ENCODE results near the gene CNN3. TPM values are rescaled to one million over a fixed set of nuclear protein-coding genes. Genes with fewer than 3 reads are reported as not detected.

CNN3 gene
- total and polyA plus RNA-seq, 4 donors = 43.9 to 87.4 (median 69.6) TPM

GRCh38 chr1:94892604-94893254 lies 34.2 kb downstream of the CNN3 start:
- peak; percentile 73 for DNase-seq (ENCODE audit: low spot score)
- 89% methylated on average over 4 of the region's 4 CpGs for WGBS

GRCh38 chr1:94888201-94888600 lies 38.7 kb downstream of the CNN3 start:
- WGBS = 89% methylated on average over 3 of the region's 3 CpGs
- H3K27ac ChIP-seq (ENCODE audit: low read depth in 1 of 2, low read length in 2 of 2) = no peak overlapping the region
- peaks cover 0 to 9% (median 4%) of the 10 kb centered on the region in 4 donors for H3K4me1 ChIP-seq (ENCODE audit: control insufficient read depth in 4 of 4, insufficient read depth in 4 of 4, low read length in 3 of 4)
- H3K27me3 ChIP-seq (ENCODE audit: control insufficient read depth in 4 of 4, insufficient read depth in 4 of 4, low read length in 3 of 4) = no peaks in the 10 kb centered on the region
- no peak overlapping the region for H3K9ac ChIP-seq (ENCODE audit: low read depth in 1 of 2, low read length in 2 of 2)
- H3K4me3 ChIP-seq (ENCODE audit: low read depth in 1 of 3, low read length in 3 of 3) = no peak overlapping the region
- H3K36me3 ChIP-seq (ENCODE audit: control insufficient read depth in 4 of 4, insufficient read depth in 3 of 4, low read depth in 1 of 4, low read length in 3 of 4) = peaks cover 0 to 3% (median 0%) of the 10 kb centered on the region in 4 donors
- no peaks in the 10 kb centered on the region for H3K9me3 ChIP-seq (ENCODE audit: control insufficient read depth in 4 of 4, low read length in 3 of 4)
- DNase-seq (ENCODE audit: low spot score) = no peak
- TF ChIP-seq CTCF (IDR thresholded peaks at IDR 0.05; ENCODE audit: low read depth, low read length, missing input control) (no peak), ATF3 (IDR thresholded peaks at IDR 0.05) (no peak), TAF1 (conservative IDR thresholded peaks at IDR 0.05) (no peak), YY1 (IDR thresholded peaks at IDR 0.05) (no peak), HNF4A (conservative IDR thresholded peaks at IDR 0.05) (no peak), MAX (IDR thresholded peaks at IDR 0.05) (no peak), RAD21 (IDR thresholded peaks at IDR 0.05) (no peak)

More at GRCh38 chr1:94892604-94893254, 34.2 kb downstream of the CNN3 start:
- Histone ChIP-seq H3K36me3 (ENCODE audit: control insufficient read depth in 4 of 4, insufficient read depth in 3 of 4, low read depth in 1 of 4, low read length in 3 of 4) (peaks cover 0 to 29% (median 16%) of the 10 kb centered on the region in 4 donors), H3K4me1 (ENCODE audit: control insufficient read depth in 4 of 4, insufficient read depth in 4 of 4, low read length in 3 of 4) (no peaks in the 10 kb centered on the region), H3K27ac (ENCODE audit: low read depth in 1 of 2, low read length in 2 of 2) (no peak overlapping the region), H3K4me3 (ENCODE audit: low read depth in 1 of 3, low read length in 3 of 3) (no peak overlapping the region), H3K9me3 (ENCODE audit: control insufficient read depth in 4 of 4, low read length in 3 of 4) (no peaks in the 10 kb centered on the region), H3K27me3 (ENCODE audit: control insufficient read depth in 4 of 4, insufficient read depth in 4 of 4, low read length in 3 of 4) (no peaks in the 10 kb centered on the region), H3K9ac (ENCODE audit: low read depth in 1 of 2, low read length in 2 of 2) (no peak overlapping the region)
- TF ChIP-seq JUND (IDR thresholded peaks at IDR 0.05) = no peak
- no peak for TF ChIP-seq EGR1 (IDR thresholded peaks at IDR 0.05; ENCODE audit: low read depth in 2 of 2)
- no peak for TF ChIP-seq RAD21 (IDR thresholded peaks at IDR 0.05)
- no peak for TF ChIP-seq REST (IDR thresholded peaks at IDR 0.05)
- no peak for TF ChIP-seq GABPA (IDR thresholded peaks at IDR 0.05 in 1 of 2, conservative IDR thresholded peaks at IDR 0.05 in 1 of 2)
- TF ChIP-seq NR2F2 (IDR thresholded peaks at IDR 0.05) = no peak
- TF ChIP-seq FOXA2 (IDR thresholded peaks at IDR 0.05) = no peak
- TF ChIP-seq YY1 (IDR thresholded peaks at IDR 0.05) = no peak
- TF ChIP-seq ATF3 (IDR thresholded peaks at IDR 0.05) = no peak
- TF ChIP-seq HNF4A (conservative IDR thresholded peaks at IDR 0.05) = no peak
- TF ChIP-seq RXRA (IDR thresholded peaks at IDR 0.05) = no peak
- TF ChIP-seq SP1 (IDR thresholded peaks at IDR 0.05) = no peak
- TF ChIP-seq TAF1 (conservative IDR thresholded peaks at IDR 0.05) = no peak
- no peak for TF ChIP-seq HNF4G (IDR thresholded peaks at IDR 0.05)
- TF ChIP-seq FOXA1 (IDR thresholded peaks at IDR 0.05) = no peak

Measured in liver (tissue), 9 donors.